ENCODE measurements around the gene KLHL28.

KLHL28 gene

GRCh38 chr14:44898551-44898950 is 63.2 kb downstream of the KLHL28 start:
- Histone ChIP-seq H3K9me3 (ENCODE audit: control extremely low read depth in 1 of 5, control insufficient read depth in 4 of 5, insufficient read depth in 2 of 5, low read depth in 1 of 5, low read length in 4 of 5) (no peaks in the 10 kb centered on the region), H3K27ac (ENCODE audit: insufficient read depth in 1 of 2, low read depth in 1 of 2, low read length in 2 of 2, poor library complexity in 1 of 2, severe bottlenecking in 2 of 2) (no peak overlapping the region), H3K27me3 (replicated peaks in 2 of 5; ENCODE audit: control insufficient read depth in 4 of 5, insufficient read depth in 5 of 5, low read length in 4 of 5) (no peaks in the 10 kb centered on the region), H3K4me1 (ENCODE audit: control extremely low read depth in 1 of 4, control insufficient read depth in 4 of 4, insufficient read depth in 4 of 4, low read length in 3 of 4) (peaks cover 0 to 11% (median 8%) of the 10 kb centered on the region in 4 experiments), H3K36me3 (ENCODE audit: control insufficient read depth in 4 of 4, insufficient read depth in 4 of 4, low read length in 3 of 4) (peaks cover 0 to 2% (median 0%) of the 10 kb centered on the region in 4 experiments), H3K4me3 (ENCODE audit: control insufficient read depth in 1 of 7, extremely low read depth in 1 of 7, insufficient read depth in 4 of 7, low read depth in 2 of 7, low read length in 6 of 7) (peak overlapping the region in 1 of 7 experiments; percentile 4)
- DNase-seq: no peak
- POLR2A ChIA-PET: no interaction called here
- CTCF ChIA-PET: interaction anchor here (1.0 kb wide), 1 partner anchor 52 kb away, joined by 3 read pairs; no protein-coding TSS in a partner anchor
- 95% methylated on average over 3 of the region's 6 CpGs for WGBS (ENCODE audit: insufficient coverage)

- no peak for DNase-seq
- H3K4me1 ChIP-seq (ENCODE audit: control extremely low read depth in 1 of 4, control insufficient read depth in 4 of 4, insufficient read depth in 4 of 4, low read length in 3 of 4): peaks cover 0 to 11% (median 8%) of the 10 kb centered on the region in 4 experiments
- ChIA-PET POLR2A (no interaction called here), CTCF (interaction anchor here (1.0 kb wide), 1 partner anchor 53 kb away, joined by 3 read pairs; no protein-coding TSS in a partner anchor)
- peak overlapping the region; percentile 48 to 90 (median 80) for H3K4me3 ChIP-seq (ENCODE audit: control insufficient read depth in 1 of 7, extremely low read depth in 1 of 7, insufficient read depth in 4 of 7, low read depth in 2 of 7, low read length in 6 of 7)
- H3K36me3 ChIP-seq (ENCODE audit: control insufficient read depth in 4 of 4, insufficient read depth in 4 of 4, low read length in 3 of 4): peaks cover 0 to 2% (median 0%) of the 10 kb centered on the region in 4 experiments
- no peaks in the 10 kb centered on the region for H3K9me3 ChIP-seq (ENCODE audit: control extremely low read depth in 1 of 5, control insufficient read depth in 4 of 5, insufficient read depth in 2 of 5, low read depth in 1 of 5, low read length in 4 of 5)
- WGBS (ENCODE audit: insufficient coverage): 9% methylated on average over 9 of the region's 13 CpGs
- H3K27me3 ChIP-seq (replicated peaks in 2 of 5; ENCODE audit: control insufficient read depth in 4 of 5, insufficient read depth in 5 of 5, low read length in 4 of 5): no peaks in the 10 kb centered on the region
- H3K27ac ChIP-seq (ENCODE audit: insufficient read depth in 1 of 2, low read depth in 1 of 2, low read length in 2 of 2, poor library complexity in 1 of 2, severe bottlenecking in 2 of 2): peak overlapping the region in 1 of 2 experiments; percentile 82
Observed at GRCh38 chr14:44897845-44898151, 63.9 kb downstream of the KLHL28 start.

DNA sequence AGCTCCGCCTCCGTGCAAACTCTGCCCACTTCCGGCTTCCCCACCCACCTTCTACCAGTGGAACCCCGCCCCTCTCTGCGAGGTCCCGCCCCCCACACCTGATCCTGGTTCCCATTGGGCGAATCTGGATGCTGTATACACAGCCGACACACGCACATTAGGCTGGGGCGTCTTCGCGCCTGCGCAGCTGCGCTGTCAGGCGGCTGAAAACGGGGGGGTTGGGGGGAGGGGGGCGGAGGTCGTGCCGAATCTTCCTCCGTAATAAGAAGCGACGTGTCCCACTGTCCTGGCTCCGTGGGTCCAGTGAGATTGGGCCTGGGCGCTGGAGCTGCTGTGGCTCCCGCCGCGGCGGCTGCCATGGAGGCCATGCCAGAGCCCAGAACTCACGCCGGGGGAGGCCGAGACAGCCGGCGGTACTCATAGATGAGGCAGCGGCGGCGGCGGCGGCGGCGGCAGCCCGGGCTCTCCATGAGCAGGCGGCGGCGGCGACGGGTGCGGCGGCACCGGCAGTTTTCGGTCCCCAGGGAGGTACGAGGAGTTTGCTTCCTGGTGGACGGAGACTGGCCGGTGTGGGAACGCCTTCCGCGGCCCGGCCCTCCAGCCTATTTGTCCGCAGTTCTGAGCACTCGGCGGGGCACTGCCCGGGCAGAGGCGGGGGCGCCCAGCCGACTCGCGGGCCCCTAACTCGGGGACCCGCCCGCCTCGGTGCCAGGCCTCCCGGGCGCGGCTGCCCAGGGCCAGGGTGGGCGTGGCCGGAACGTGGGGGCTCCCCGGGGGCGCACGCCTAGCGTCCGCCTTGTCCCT is 64.5 kb downstream of the KLHL28 start:
- H3K9me3 ChIP-seq (ENCODE audit: control extremely low read depth in 1 of 5, control insufficient read depth in 4 of 5, insufficient read depth in 2 of 5, low read depth in 1 of 5, low read length in 4 of 5): no peaks in the 10 kb centered on the region
- DNase-seq: peak; percentile 97 to 99 (median 99)
- CTCF ChIA-PET: interaction anchor here (0.7 to 1.5 kb wide), 4 partner anchors 16 to 371 kb away, joined by 3 to 8 read pairs (median 4); no protein-coding TSS in a partner anchor
- POLR2A ChIA-PET: no interaction called here
- H3K4me3 ChIP-seq (ENCODE audit: control insufficient read depth in 1 of 7, extremely low read depth in 1 of 7, insufficient read depth in 4 of 7, low read depth in 2 of 7, low read length in 6 of 7): peak overlapping the region; percentile 48 to 90 (median 80)
- no peaks in the 10 kb centered on the region for H3K27me3 ChIP-seq (replicated peaks in 2 of 5; ENCODE audit: control insufficient read depth in 4 of 5, insufficient read depth in 5 of 5, low read length in 4 of 5)
- peaks cover 0 to 11% (median 8%) of the 10 kb centered on the region in 4 experiments for H3K4me1 ChIP-seq (ENCODE audit: control extremely low read depth in 1 of 4, control insufficient read depth in 4 of 4, insufficient read depth in 4 of 4, low read length in 3 of 4)
- H3K27ac ChIP-seq (ENCODE audit: insufficient read depth in 1 of 2, low read depth in 1 of 2, low read length in 2 of 2, poor library complexity in 1 of 2, severe bottlenecking in 2 of 2): peak overlapping the region in 1 of 2 experiments; percentile 82
- 0% methylated on average over 64 of the region's 81 CpGs for WGBS (ENCODE audit: insufficient coverage)
- H3K36me3 ChIP-seq (ENCODE audit: control insufficient read depth in 4 of 4, insufficient read depth in 4 of 4, low read length in 3 of 4): peaks cover 0 to 2% (median 0%) of the 10 kb centered on the region in 4 experiments

GRCh38 chr14:44896275-44897040 is 65.3 kb downstream of the KLHL28 start:
- Histone ChIP-seq H3K27me3 (replicated peaks in 2 of 5; ENCODE audit: control insufficient read depth in 4 of 5, insufficient read depth in 5 of 5, low read length in 4 of 5) (no peaks in the 10 kb centered on the region), H3K4me1 (ENCODE audit: control extremely low read depth in 1 of 4, control insufficient read depth in 4 of 4, insufficient read depth in 4 of 4, low read length in 3 of 4) (peaks cover 0 to 11% (median 8%) of the 10 kb centered on the region in 4 experiments), H3K27ac (ENCODE audit: insufficient read depth in 1 of 2, low read depth in 1 of 2, low read length in 2 of 2, poor library complexity in 1 of 2, severe bottlenecking in 2 of 2) (no peak overlapping the region), H3K9me3 (ENCODE audit: control extremely low read depth in 1 of 5, control insufficient read depth in 4 of 5, insufficient read depth in 2 of 5, low read depth in 1 of 5, low read length in 4 of 5) (peaks cover 0 to 5% (median 3%) of the 10 kb centered on the region in 5 experiments), H3K36me3 (ENCODE audit: control insufficient read depth in 4 of 4, insufficient read depth in 4 of 4, low read length in 3 of 4) (no peaks in the 10 kb centered on the region), H3K4me3 (ENCODE audit: control insufficient read depth in 1 of 7, extremely low read depth in 1 of 7, insufficient read depth in 4 of 7, low read depth in 2 of 7, low read length in 6 of 7) (peak overlapping the region in 4 of 7 experiments; percentile 44 to 83 (median 74))
- CTCF ChIA-PET: interaction anchor here (0.7 to 1.5 kb wide), 3 partner anchors 17 to 371 kb away, joined by 3 to 8 read pairs (median 4); no protein-coding TSS in a partner anchor
- POLR2A ChIA-PET: no interaction called here
- WGBS (ENCODE audit: insufficient coverage): 94% methylated on average over 10 of the region's 10 CpGs
- DNase-seq: no peak

- Histone ChIP-seq H3K27ac (ENCODE audit: insufficient read depth in 1 of 2, low read depth in 1 of 2, low read length in 2 of 2, poor library complexity in 1 of 2, severe bottlenecking in 2 of 2) (no peak overlapping the region), H3K27me3 (replicated peaks in 2 of 5; ENCODE audit: control insufficient read depth in 4 of 5, insufficient read depth in 5 of 5, low read length in 4 of 5) (no peaks in the 10 kb centered on the region), H3K36me3 (ENCODE audit: control insufficient read depth in 4 of 4, insufficient read depth in 4 of 4, low read length in 3 of 4) (no peaks in the 10 kb centered on the region), H3K9me3 (ENCODE audit: control extremely low read depth in 1 of 5, control insufficient read depth in 4 of 5, insufficient read depth in 2 of 5, low read depth in 1 of 5, low read length in 4 of 5) (peaks cover 0 to 5% (median 3%) of the 10 kb centered on the region in 5 experiments), H3K4me3 (ENCODE audit: control insufficient read depth in 1 of 7, extremely low read depth in 1 of 7, insufficient read depth in 4 of 7, low read depth in 2 of 7, low read length in 6 of 7) (no peak overlapping the region), H3K4me1 (ENCODE audit: control extremely low read depth in 1 of 4, control insufficient read depth in 4 of 4, insufficient read depth in 4 of 4, low read length in 3 of 4) (peaks cover 0 to 11% (median 8%) of the 10 kb centered on the region in 4 experiments)
- POLR2A ChIA-PET: no interaction called here
- no CpG with 5 or more reads among the region's 2 CpGs for WGBS (ENCODE audit: insufficient coverage)
- CTCF ChIA-PET: interaction anchor here (1.5 kb wide), 1 partner anchor 17 kb away, joined by 8 read pairs; no protein-coding TSS in a partner anchor
- DNase-seq: no peak
Observed at GRCh38 chr14:44895716-44896115, 66.0 kb downstream of the KLHL28 start.

DNA sequence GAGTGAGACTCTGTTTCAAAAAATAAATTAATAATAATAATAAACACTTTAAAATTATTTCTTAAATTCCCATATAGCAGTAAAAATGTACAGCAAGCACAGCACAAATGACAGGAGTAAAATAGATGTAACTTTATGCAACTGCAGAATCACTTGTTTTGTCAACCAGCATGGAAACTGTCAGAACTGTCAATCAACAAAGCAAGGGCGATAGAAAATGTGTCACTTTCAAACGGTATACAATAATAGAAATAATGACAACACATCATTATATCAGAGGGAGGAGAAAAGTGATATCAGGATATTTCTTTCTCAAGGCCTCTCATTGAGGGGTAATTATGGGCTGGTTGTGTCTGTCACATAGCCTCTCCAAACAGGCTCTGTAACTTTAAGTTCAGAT is 68.2 kb downstream of the KLHL28 start:
- no peak overlapping the region for H3K4me3 ChIP-seq (ENCODE audit: control insufficient read depth in 1 of 7, extremely low read depth in 1 of 7, insufficient read depth in 4 of 7, low read depth in 2 of 7, low read length in 6 of 7)
- POLR2A ChIA-PET: no interaction called here
- H3K27ac ChIP-seq (ENCODE audit: insufficient read depth in 1 of 2, low read depth in 1 of 2, low read length in 2 of 2, poor library complexity in 1 of 2, severe bottlenecking in 2 of 2): no peak overlapping the region
- DNase-seq: no peak
- peaks cover 0 to 5% (median 3%) of the 10 kb centered on the region in 5 experiments for H3K9me3 ChIP-seq (ENCODE audit: control extremely low read depth in 1 of 5, control insufficient read depth in 4 of 5, insufficient read depth in 2 of 5, low read depth in 1 of 5, low read length in 4 of 5)
- H3K36me3 ChIP-seq (ENCODE audit: control insufficient read depth in 4 of 4, insufficient read depth in 4 of 4, low read length in 3 of 4): no peaks in the 10 kb centered on the region
- peaks cover 0 to 10% (median 8%) of the 10 kb centered on the region in 4 experiments for H3K4me1 ChIP-seq (ENCODE audit: control extremely low read depth in 1 of 4, control insufficient read depth in 4 of 4, insufficient read depth in 4 of 4, low read length in 3 of 4)
- H3K27me3 ChIP-seq (replicated peaks in 2 of 5; ENCODE audit: control insufficient read depth in 4 of 5, insufficient read depth in 5 of 5, low read length in 4 of 5): no peaks in the 10 kb centered on the region
- CTCF ChIA-PET: no interaction called here
- no CpG with 5 or more reads among the region's 2 CpGs for WGBS (ENCODE audit: insufficient coverage)
